Endothelial cell (in vitro differentiated cells): ENCODE data around the gene HSPA5. TPM values are rescaled to one million over a fixed set of nuclear protein-coding genes. Genes with fewer than 3 reads are reported as not detected.

Experiments used
- DNase-seq: peaks from one replicate; pipeline ENCODE4 v3.0.0; 2021; ENCODE audit warnings: low spot score
- H3K27ac Mint-ChIP-seq: one replicate; pipeline ENCODE4 v1.8.0; 2021; ENCODE audit warnings: mixed read lengths, inconsistent platforms; ENCODE audit not compliant: unreplicated experiment
- H3K27me3 Mint-ChIP-seq: one replicate; pipeline ENCODE4 v1.8.0; 2021; ENCODE audit warnings: mild to moderate bottlenecking, moderate library complexity, mixed read lengths, inconsistent platforms; ENCODE audit not compliant: unreplicated experiment
- H3K36me3 Mint-ChIP-seq: one replicate; pipeline ENCODE4 v1.8.0; 2021; ENCODE audit warnings: mild to moderate bottlenecking, low read depth, mixed read lengths, inconsistent platforms; ENCODE audit not compliant: unreplicated experiment
- H3K4me1 Mint-ChIP-seq: one replicate; pipeline ENCODE4 v1.8.0; 2021; ENCODE audit warnings: mild to moderate bottlenecking, mixed read lengths, inconsistent platforms; ENCODE audit not compliant: unreplicated experiment
- H3K4me3 Mint-ChIP-seq: one replicate; pipeline ENCODE4 v1.8.0; 2021; ENCODE audit warnings: mild to moderate bottlenecking, mixed read lengths, inconsistent platforms; ENCODE audit not compliant: unreplicated experiment
- H3K9me3 Mint-ChIP-seq: one replicate; pipeline ENCODE4 v1.8.0; 2021; ENCODE audit warnings: mixed read lengths, inconsistent platforms; ENCODE audit not compliant: unreplicated experiment
- CTCF ChIP-seq: fragments of 200-600 bp; sonication (generic); IDR thresholded peaks from one replicate; pipeline ENCODE4 v1.5.0; 2021; ENCODE audit warnings: antibody characterized with exemption; ENCODE audit not compliant: unreplicated experiment
- total RNA-seq: library from RNA; stranded (reverse); fragmentation: NEBNext Ultra II Directional; extraction: Animal tissue kit (Norgen Biotek cat#: 25700); gene quantifications from one replicate; pipeline ENCODE4 v1.2.1, GENCODE V29; 2021; ENCODE audit not compliant: unreplicated experiment

HSPA5 gene
- total RNA-seq, 1 donor from 2014 or later = 260 TPM

GRCh38 chr9:125189361-125190289 lies 51.5 kb downstream of the HSPA5 start, which contains the start of gene PPP6C:
Gene PPP6C (minus strand): TSS chr9:125189803. CDS start chr9:125189718, 85 bp downstream.
- Mint-ChIP-seq H3K9me3 (no peaks in the 10 kb centered on the region), H3K4me3 (peak within 1 kb of the TSS; percentile 97), H3K36me3 (no peaks in the 10 kb centered on the region), H3K4me1 (peaks cover 10% of the 10 kb centered on the region), H3K27me3 (no peaks in the 10 kb centered on the region), H3K27ac (peak within 1 kb of the TSS; percentile 92)
- DNase-seq = peak; percentile 98
- peak; percentile 39 for TF ChIP-seq CTCF

DNA sequence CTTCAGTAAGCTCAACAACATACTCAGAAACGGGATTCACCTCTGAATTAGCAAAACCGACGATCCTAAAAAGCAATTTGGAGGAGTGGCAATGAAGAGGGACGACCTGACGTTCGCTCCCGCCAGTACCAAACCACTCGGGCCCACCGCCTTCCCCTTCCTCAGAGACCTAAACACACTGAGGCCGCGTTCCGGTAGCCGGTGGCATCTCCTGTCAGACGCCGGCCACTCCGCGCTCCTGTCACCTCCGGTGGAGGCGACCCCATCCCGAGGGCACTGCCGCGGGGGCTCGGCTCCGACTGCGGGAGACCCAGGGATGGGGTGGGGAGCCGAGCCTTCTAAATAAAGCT lies 52.2 kb downstream of the HSPA5 start:
- Mint-ChIP-seq H3K27me3 (no peaks in the 10 kb centered on the region), H3K4me1 (peaks cover 10% of the 10 kb centered on the region), H3K27ac (peak overlapping the region; percentile 36), H3K4me3 (peak overlapping the region; percentile 97), H3K9me3 (no peaks in the 10 kb centered on the region), H3K36me3 (no peaks in the 10 kb centered on the region)
- DNase-seq = peak; percentile 45
- no peak for TF ChIP-seq CTCF

Other genes with a start within 250 kb of the HSPA5 start
- gene SCAI, start 97.8 kb downstream of the HSPA5 start, total RNA-seq = 12.3 TPM
- 46.0 TPM for gene PPP6C, start 51.5 kb downstream of the HSPA5 start, total RNA-seq
- gene RABEPK, start 40.8 kb downstream of the HSPA5 start, total RNA-seq = 8.5 TPM
- 37.9 TPM for gene GAPVD1, start 20.5 kb upstream of the HSPA5 start, total RNA-seq